BLaER1 treated with 17β-estradiol and CSF1 and Interleukin-3, amounts not matched to agents 10 nM and 100 nM (cell line): ENCODE results near the gene PTPRM.

Experiments
- H3K27ac ChIP-seq, 11 experiments: shearing (Covaris generic); formaldehyde crosslinking; 2 replicates each; pipeline ENCODE4 v1.8.1; 2022
- H3K27me3 ChIP-seq, 11 experiments: shearing (Covaris generic); formaldehyde crosslinking; 2 replicates each; pipeline ENCODE4 v1.8.1; 2022
- H3K36me3 ChIP-seq, 11 experiments: shearing (Covaris generic); formaldehyde crosslinking; 2 replicates each; pipeline ENCODE4 v1.8.1; 2022
- H3K4me1 ChIP-seq, 10 experiments: shearing (Covaris generic); formaldehyde crosslinking; 2 replicates each; pipeline ENCODE4 v1.8.1; 2022
- H3K4me2 ChIP-seq, 11 experiments: shearing (Covaris generic); formaldehyde crosslinking; 2 replicates each; pipeline ENCODE4 v1.8.1; 2022
- H3K4me3 ChIP-seq, 10 experiments: shearing (Covaris generic); formaldehyde crosslinking; 2 replicates each; pipeline ENCODE4 v1.8.1; 2022
- H3K9ac ChIP-seq, 11 experiments: shearing (Covaris generic); formaldehyde crosslinking; 2 replicates each; pipeline ENCODE4 v1.8.1; 2022
- H3K9me3 ChIP-seq, 11 experiments: shearing (Covaris generic); formaldehyde crosslinking; replicated peaks in 1 of 11; 2 replicates each; pipeline ENCODE4 v1.8.1; 2022
- H4K20me1 ChIP-seq, 11 experiments: shearing (Covaris generic); formaldehyde crosslinking; 2 replicates each; pipeline ENCODE4 v1.8.1; 2022
- Cebpa-rat ChIP-seq, 11 experiments: shearing (Covaris generic); IDR thresholded peaks; 2 replicates each; pipeline ENCODE4 v1.8.1; 2022

Gene PTPRM

GRCh38 chr18:8142131-8142711 is 575.1 kb downstream of the PTPRM start:
- no peak overlapping the region for H3K9ac ChIP-seq
- H3K27ac ChIP-seq, result no peak overlapping the region

GRCh38 chr18:8142932-8143331 is 575.8 kb downstream of the PTPRM start:
- Histone ChIP-seq H3K36me3 (no peaks in the 10 kb centered on the region), H3K4me3 (no peak overlapping the region), H3K4me2 (no peak overlapping the region), H3K4me1 (no peaks in the 10 kb centered on the region), H3K27me3 (no peaks in the 10 kb centered on the region), H3K27ac (no peak overlapping the region), H4K20me1 (no peaks in the 10 kb centered on the region), H3K9me3 (peaks cover 0 to 7% (median 0%) of the 10 kb centered on the region in 11 experiments; a peak in 2 of 22 replicates), H3K9ac (no peak overlapping the region)
- no peak for TF ChIP-seq Cebpa-rat (IDR thresholded peaks at IDR 0.05)

More at GRCh38 chr18:8142131-8142711, 575.1 kb downstream of the PTPRM start:
- H3K36me3 ChIP-seq, result no peaks in the 10 kb centered on the region
- H3K27me3 ChIP-seq, result no peaks in the 10 kb centered on the region
- H4K20me1 ChIP-seq, result no peaks in the 10 kb centered on the region
- peaks cover 0 to 7% (median 0%) of the 10 kb centered on the region in 11 experiments; a peak in 2 of 22 replicates for H3K9me3 ChIP-seq
- H3K4me1 ChIP-seq, result no peaks in the 10 kb centered on the region
- no peak overlapping the region for H3K4me2 ChIP-seq
- no peak for TF ChIP-seq Cebpa-rat (IDR thresholded peaks at IDR 0.05)
- H3K4me3 ChIP-seq, result no peak overlapping the region

- no peak for TF ChIP-seq Cebpa-rat (IDR thresholded peaks at IDR 0.05)
- H3K27me3 ChIP-seq, result no peaks in the 10 kb centered on the region
Measured at GRCh38 chr18:8151181-8151580, 584.1 kb downstream of the PTPRM start.

GRCh38 chr18:8153887-8154583 is 586.9 kb downstream of the PTPRM start:
- H3K27ac ChIP-seq, result no peak overlapping the region
- H3K4me2 ChIP-seq, result no peak overlapping the region
- no peak overlapping the region for H3K9ac ChIP-seq

More at GRCh38 chr18:8151181-8151580, 584.1 kb downstream of the PTPRM start:
- H3K4me2 ChIP-seq, result no peak overlapping the region
- no peaks in the 10 kb centered on the region for H3K36me3 ChIP-seq
- no peak overlapping the region for H3K4me3 ChIP-seq
- H3K9ac ChIP-seq, result no peak overlapping the region
- H4K20me1 ChIP-seq, result no peaks in the 10 kb centered on the region
- peaks cover 0 to 7% (median 0%) of the 10 kb centered on the region in 11 experiments; a peak in 3 of 22 replicates for H3K9me3 ChIP-seq
- H3K27ac ChIP-seq, result no peak overlapping the region
- H3K4me1 ChIP-seq, result no peaks in the 10 kb centered on the region

GRCh38 chr18:8162802-8163201 is 595.7 kb downstream of the PTPRM start:
- TF ChIP-seq Cebpa-rat (IDR thresholded peaks at IDR 0.05), result no peak
- Histone ChIP-seq H3K27ac (no peak overlapping the region), H3K36me3 (no peaks in the 10 kb centered on the region), H3K9me3 (0 out of 22 replicates have a peak, but pooled peaks cover 0 to 4% (median 0%) of the 10 kb centered on the region in 11 experiments), H4K20me1 (no peaks in the 10 kb centered on the region), H3K4me2 (no peak overlapping the region), H3K9ac (no peak overlapping the region), H3K27me3 (no peaks in the 10 kb centered on the region), H3K4me3 (no peak overlapping the region), H3K4me1 (no peaks in the 10 kb centered on the region)

More at GRCh38 chr18:8153887-8154583, 586.9 kb downstream of the PTPRM start:
- no peaks in the 10 kb centered on the region for H3K27me3 ChIP-seq
- H4K20me1 ChIP-seq, result no peaks in the 10 kb centered on the region
- no peak overlapping the region for H3K4me3 ChIP-seq
- no peaks in the 10 kb centered on the region for H3K36me3 ChIP-seq
- no peaks in the 10 kb centered on the region for H3K4me1 ChIP-seq
- peaks cover 0 to 4% (median 0%) of the 10 kb centered on the region in 11 experiments; a peak in 1 of 22 replicates for H3K9me3 ChIP-seq
- no peak for TF ChIP-seq Cebpa-rat (IDR thresholded peaks at IDR 0.05)

- no peak for TF ChIP-seq Cebpa-rat (IDR thresholded peaks at IDR 0.05)
Measured at GRCh38 chr18:8163286-8163959, 596.3 kb downstream of the PTPRM start.

GRCh38 chr18:8165095-8165494 is 598.0 kb downstream of the PTPRM start:
- Histone ChIP-seq H4K20me1 (no peaks in the 10 kb centered on the region), H3K27me3 (no peaks in the 10 kb centered on the region), H3K4me2 (no peak overlapping the region), H3K9me3 (no peaks in the 10 kb centered on the region), H3K27ac (no peak overlapping the region), H3K4me3 (no peak overlapping the region), H3K9ac (no peak overlapping the region), H3K4me1 (no peaks in the 10 kb centered on the region), H3K36me3 (no peaks in the 10 kb centered on the region)
- no peak for TF ChIP-seq Cebpa-rat (IDR thresholded peaks at IDR 0.05)

More at GRCh38 chr18:8163286-8163959, 596.3 kb downstream of the PTPRM start:
- no peak overlapping the region for H3K4me3 ChIP-seq
- 0 out of 22 replicates have a peak, but pooled peaks cover 0 to 4% (median 0%) of the 10 kb centered on the region in 11 experiments for H3K9me3 ChIP-seq
- H3K27ac ChIP-seq, result no peak overlapping the region
- no peaks in the 10 kb centered on the region for H3K27me3 ChIP-seq
- H3K9ac ChIP-seq, result no peak overlapping the region
- no peaks in the 10 kb centered on the region for H3K36me3 ChIP-seq
- H3K4me2 ChIP-seq, result no peak overlapping the region
- H3K4me1 ChIP-seq, result no peaks in the 10 kb centered on the region
- no peaks in the 10 kb centered on the region for H4K20me1 ChIP-seq

- Histone ChIP-seq H4K20me1 (no peaks in the 10 kb centered on the region), H3K36me3 (no peaks in the 10 kb centered on the region), H3K4me1 (no peaks in the 10 kb centered on the region), H3K9me3 (no peaks in the 10 kb centered on the region), H3K4me2 (no peak overlapping the region), H3K9ac (no peak overlapping the region), H3K4me3 (no peak overlapping the region), H3K27ac (no peak overlapping the region), H3K27me3 (no peaks in the 10 kb centered on the region)
- TF ChIP-seq Cebpa-rat (IDR thresholded peaks at IDR 0.05), result no peak
Measured at GRCh38 chr18:8167026-8167425, 599.9 kb downstream of the PTPRM start.

- H3K4me1 ChIP-seq, result no peaks in the 10 kb centered on the region
- no peak for TF ChIP-seq Cebpa-rat (IDR thresholded peaks at IDR 0.05)
- H3K9ac ChIP-seq, result no peak overlapping the region
- H3K4me2 ChIP-seq, result no peak overlapping the region
- H3K36me3 ChIP-seq, result no peaks in the 10 kb centered on the region
- no peaks in the 10 kb centered on the region for H3K9me3 ChIP-seq
- H3K27ac ChIP-seq, result no peak overlapping the region
- no peak overlapping the region for H3K4me3 ChIP-seq
- no peaks in the 10 kb centered on the region for H3K27me3 ChIP-seq
- H4K20me1 ChIP-seq, result no peaks in the 10 kb centered on the region
Measured at GRCh38 chr18:8167673-8168072, 600.6 kb downstream of the PTPRM start.
